ENCODE results near the gene PLA2R1.

Gene PLA2R1

GRCh38 chr2:159894145-159894838 is 168.1 kb downstream of the PLA2R1 start:
- TF ChIP-seq, protein P1, sequence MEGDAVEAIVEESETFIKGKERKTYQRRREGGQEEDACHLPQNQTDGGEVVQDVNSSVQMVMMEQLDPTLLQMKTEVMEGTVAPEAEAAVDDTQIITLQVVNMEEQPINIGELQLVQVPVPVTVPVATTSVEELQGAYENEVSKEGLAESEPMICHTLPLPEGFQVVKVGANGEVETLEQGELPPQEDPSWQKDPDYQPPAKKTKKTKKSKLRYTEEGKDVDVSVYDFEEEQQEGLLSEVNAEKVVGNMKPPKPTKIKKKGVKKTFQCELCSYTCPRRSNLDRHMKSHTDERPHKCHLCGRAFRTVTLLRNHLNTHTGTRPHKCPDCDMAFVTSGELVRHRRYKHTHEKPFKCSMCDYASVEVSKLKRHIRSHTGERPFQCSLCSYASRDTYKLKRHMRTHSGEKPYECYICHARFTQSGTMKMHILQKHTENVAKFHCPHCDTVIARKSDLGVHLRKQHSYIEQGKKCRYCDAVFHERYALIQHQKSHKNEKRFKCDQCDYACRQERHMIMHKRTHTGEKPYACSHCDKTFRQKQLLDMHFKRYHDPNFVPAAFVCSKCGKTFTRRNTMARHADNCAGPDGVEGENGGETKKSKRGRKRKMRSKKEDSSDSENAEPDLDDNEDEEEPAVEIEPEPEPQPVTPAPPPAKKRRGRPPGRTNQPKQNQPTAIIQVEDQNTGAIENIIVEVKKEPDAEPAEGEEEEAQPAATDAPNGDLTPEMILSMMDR (IDR thresholded peaks at IDR 0.05; ENCODE audit: borderline replicate concordance, control extremely low read depth, extremely low read depth, insufficient read depth, missing control alignments), result no peak
- in situ Hi-C loops (cut with MboI; ENCODE audit: low sequenced_read_pairs, unreplicated experiment), result no loop called here
- DNase-seq (ENCODE audit: low spot score), result no peak

DNA sequence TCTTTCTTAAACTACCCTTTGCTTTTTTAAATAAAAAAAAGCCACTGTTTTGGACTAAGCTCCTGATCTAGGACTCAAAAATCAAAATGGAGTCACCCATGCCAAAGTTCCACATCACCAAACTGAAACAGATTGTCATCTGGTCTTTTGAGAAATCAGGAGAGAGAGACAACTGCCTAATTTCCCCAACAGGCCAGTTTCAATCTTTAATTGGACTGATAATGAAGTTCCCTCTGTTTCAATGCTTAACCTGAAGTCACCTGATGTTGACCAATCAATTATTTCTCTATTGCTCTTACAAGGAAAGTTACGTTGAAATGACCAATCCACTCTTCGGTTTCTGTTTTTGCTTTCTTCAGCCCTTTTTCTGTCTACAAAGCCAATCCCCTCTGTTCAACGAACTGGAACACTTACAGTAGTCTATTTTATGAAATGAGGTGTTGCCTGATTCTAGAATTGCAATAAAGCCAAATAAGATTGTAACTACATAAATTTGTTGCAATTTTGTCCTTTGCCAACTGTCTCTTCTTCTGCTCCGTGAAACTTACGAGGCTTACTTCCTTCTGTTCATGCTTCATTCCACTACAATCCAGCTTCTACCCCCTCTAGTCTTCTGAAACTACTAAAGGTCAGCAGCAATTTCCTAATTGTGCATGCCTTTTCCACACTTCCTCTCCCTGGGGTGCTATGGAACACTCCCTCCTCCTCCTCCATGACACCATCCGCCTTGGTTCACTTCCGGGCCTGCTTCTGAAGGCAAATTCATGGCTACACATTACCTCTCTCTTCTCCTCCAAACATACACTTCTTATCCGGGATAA is 169.2 kb downstream of the PLA2R1 start:
- in situ Hi-C loops (cut with MboI; ENCODE audit: low sequenced_read_pairs, unreplicated experiment), result no loop called here
- TF ChIP-seq, protein P1 (IDR thresholded peaks at IDR 0.05; ENCODE audit: borderline replicate concordance, control extremely low read depth, extremely low read depth, insufficient read depth, missing control alignments), result no peak
- no peak for DNase-seq (ENCODE audit: low spot score)

GRCh38 chr2:159891917-159892730 is 170.3 kb downstream of the PLA2R1 start:
- TF ChIP-seq, protein P1 (IDR thresholded peaks at IDR 0.05; ENCODE audit: borderline replicate concordance, control extremely low read depth, extremely low read depth, insufficient read depth, missing control alignments), result no peak
- in situ Hi-C loops (cut with MboI; ENCODE audit: low sequenced_read_pairs, unreplicated experiment), result no loop called here
- DNase-seq (ENCODE audit: low spot score), result no peak

GRCh38 chr2:159891267-159891588 is 171.2 kb downstream of the PLA2R1 start:
- TF ChIP-seq, protein P1 (IDR thresholded peaks at IDR 0.05; ENCODE audit: borderline replicate concordance, control extremely low read depth, extremely low read depth, insufficient read depth, missing control alignments), result no peak
- in situ Hi-C loops (cut with MboI; ENCODE audit: low sequenced_read_pairs, unreplicated experiment), result no loop called here
- no peak for DNase-seq (ENCODE audit: low spot score)

GRCh38 chr2:159890551-159891266 is 171.7 kb downstream of the PLA2R1 start:
- TF ChIP-seq, protein P1 (IDR thresholded peaks at IDR 0.05; ENCODE audit: borderline replicate concordance, control extremely low read depth, extremely low read depth, insufficient read depth, missing control alignments), result no peak
- in situ Hi-C loops (cut with MboI; ENCODE audit: low sequenced_read_pairs, unreplicated experiment), result no loop called here
- no peak for DNase-seq (ENCODE audit: low spot score)
